Fibroblast of skin of abdomen (primary cell): ENCODE results near the gene GYS1.

Experiments used
- DNase-seq: peaks from one replicate; pipeline ENCODE4 v3.0.0-alpha.2; 2013

The GYS1 gene

GRCh38 chr19:48988286-48988685, 4.8 kb downstream of the GYS1 start:
- no peak for DNase-seq

DNA sequence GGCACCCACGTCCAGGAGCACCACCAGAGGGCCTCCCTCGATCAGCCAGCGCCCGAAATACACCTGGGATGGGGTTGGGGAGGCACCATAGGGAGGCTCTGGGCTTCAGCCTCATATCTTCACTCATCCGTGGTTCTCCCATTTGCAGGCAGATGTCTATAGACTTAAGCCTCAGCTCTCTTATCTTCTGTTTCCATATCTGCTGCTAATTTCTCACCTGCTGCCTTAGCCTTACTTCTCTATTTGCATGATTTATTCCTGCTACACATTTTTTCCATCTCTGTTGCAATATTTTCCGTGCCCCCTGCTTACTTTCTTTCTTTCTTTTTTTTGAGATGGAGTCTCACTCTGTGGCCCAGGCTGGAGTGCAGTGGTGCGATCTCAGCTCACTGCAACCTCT, 5.8 kb downstream of the GYS1 start:
- DNase-seq: no peak

- DNase-seq: no peak
Observed at GRCh38 chr19:48986211-48986610, 6.9 kb downstream of the GYS1 start.

- no peak for DNase-seq
Observed at GRCh38 chr19:48985711-48986110, 7.4 kb downstream of the GYS1 start.

- no peak for DNase-seq
Observed at GRCh38 chr19:48982280-48982679, 10.8 kb downstream of the GYS1 start.

DNA sequence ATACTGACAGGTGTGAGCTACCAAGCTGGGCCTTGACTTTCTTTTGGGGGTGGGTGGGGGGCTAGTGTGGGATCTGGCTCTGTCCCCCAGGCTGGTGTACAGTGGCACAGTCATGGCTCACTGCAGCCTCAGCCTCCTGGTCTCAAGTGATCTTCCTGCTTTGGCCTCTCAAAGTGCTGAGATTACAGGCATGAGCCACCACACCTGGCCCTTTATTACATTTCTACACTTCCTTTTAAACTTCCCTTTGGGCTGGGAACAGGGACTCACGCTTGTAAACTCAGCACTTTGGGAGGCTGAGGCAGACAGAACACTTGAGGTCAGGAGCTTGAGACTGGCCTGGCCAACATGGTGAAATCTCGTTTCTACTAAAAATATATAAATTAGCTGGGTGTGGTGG, 16.0 kb downstream of the GYS1 start:
- no peak for DNase-seq

- no peak for DNase-seq
Observed at GRCh38 chr19:48975947-48976847, 16.9 kb downstream of the GYS1 start.

DNA sequence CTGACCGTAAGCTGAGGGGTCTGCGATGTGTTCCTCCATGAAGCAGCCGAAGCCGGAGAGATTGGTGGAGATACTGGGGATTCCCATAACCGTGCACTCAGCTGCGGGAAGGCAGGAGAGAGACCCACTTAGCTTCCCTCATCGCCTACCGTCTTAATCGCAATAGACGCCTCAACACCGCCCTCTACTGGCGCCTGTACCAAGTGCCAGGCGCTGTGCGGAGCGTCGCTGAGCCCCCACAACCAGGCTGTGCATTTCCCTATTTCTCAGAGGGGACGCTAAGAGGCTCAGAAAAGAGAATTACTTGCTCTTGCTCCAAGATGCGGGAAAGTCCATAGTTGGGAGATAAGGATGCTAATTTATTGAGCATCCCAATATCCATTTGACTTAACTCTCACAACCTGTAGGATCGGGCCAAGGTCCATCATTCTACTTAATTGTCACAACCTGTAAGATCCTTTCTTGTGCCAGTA, 22.1 kb downstream of the GYS1 start:
- peak; percentile 72 for DNase-seq

DNA sequence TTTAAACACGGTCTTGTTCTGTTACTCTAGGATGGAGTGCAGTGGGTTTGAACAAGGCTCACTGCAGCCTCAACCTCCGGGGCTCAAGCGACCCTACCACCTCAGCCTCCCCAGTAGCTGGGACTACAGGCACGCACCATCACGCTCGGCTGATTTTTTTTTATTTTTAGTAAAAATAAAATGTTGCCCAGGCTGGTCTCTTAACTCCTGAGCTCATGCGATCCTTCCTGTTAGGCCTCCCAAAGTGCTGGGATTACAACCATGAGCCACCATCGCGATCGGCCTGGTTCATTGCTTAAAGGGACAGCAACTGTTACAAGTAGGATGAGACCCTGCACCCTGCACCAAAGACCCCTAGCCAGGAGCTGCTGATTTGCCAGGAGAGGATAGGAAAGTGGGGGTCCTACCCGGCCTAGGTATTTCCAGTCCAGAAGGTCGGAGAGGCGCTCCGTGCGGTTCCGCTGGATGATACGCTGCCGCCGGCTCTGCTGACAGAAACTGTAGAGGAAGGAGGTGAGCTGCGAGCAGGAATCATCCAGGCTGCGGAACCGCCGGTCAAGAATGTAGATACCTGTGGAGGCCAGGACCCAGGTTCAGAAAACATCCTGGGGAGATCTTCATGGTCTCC, 22.9 kb downstream of the GYS1 start:
- no peak for DNase-seq

DNA sequence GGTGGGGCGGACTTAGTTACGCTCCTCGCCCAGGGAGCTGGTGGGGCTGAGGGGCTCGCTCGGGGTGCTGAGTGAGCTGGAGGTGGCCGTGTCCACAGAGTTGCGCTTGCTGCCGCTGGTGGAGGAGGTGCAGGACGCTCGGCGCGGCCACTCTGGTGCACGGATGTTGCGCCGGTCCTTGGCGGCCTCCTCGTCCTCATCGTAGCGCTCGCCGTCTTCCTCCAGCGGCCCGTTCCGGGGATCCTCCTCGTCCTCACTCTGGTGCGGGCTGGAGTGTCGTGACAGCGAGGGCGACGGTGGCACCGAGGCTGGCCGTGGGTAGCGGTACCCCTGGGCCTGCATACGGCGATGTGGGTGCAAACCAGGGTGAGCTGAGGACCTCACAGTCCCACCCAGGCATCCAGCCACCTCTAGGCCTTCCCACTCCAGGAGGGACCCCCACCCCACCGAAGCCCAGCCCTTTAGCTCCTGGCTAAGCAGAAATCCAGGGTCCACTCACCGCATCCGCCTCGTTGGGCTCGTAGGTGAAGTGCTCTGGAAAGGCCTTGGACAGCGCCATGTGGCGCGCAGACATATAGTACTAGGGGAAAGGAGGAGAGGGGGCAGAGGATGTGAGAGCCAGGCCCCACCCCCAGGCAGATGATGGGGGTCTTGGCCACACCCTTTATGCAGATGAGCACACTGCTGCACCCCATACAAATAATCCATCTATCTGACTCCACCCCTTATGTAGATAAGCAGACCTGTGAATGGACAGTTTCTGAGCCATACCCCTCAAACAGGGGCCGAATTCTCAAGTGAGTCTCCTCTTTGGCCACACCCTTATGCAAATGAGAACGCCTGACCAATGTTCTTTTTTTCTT, 23.6 kb downstream of the GYS1 start:
- DNase-seq: no peak

GRCh38 chr19:48968813-48969218, 24.3 kb downstream of the GYS1 start:
- DNase-seq: no peak

GRCh38 chr19:48968179-48968661, 24.9 kb downstream of the GYS1 start:
- peak; percentile 36 for DNase-seq

DNA sequence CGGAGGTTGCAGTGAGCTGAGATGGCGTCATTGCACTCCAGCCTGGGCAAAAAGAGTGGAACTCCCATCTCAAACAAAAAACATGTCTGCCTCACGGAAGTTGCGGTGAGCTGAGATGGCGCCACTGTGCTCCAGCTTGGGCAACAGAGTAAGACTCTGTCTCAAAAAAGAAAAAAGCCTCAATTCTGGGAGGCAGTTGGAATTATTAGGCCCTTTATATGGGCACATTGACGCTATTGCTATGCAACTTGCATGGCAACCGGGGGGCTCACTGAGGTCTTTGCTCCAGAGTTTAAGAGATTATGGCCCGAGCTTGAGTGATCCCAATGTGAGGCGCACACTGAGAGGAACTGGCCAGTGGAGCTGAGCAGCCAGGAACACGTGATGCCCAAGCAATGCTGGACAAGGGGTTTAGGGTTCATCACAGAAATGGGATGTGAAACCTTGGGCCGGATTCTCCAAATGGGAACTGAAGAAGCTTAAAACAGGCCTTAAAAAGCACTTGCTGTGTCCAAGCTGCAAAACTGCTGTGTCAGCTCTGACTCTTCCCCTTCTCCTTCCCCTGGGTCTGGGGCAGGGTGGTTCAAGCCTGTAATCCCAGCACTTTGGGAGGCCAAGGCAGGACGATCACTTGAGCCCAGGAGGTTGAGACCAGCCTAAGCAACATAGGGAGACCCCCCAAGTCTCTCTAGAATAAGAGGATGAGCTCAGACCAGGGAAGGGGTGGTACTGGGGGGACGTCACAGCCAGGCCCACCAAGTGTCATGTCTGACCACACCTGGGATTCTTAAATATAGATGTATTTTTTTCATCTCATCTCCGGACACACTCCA, 25.5 kb downstream of the GYS1 start:
- DNase-seq: peak; percentile 35

DNA sequence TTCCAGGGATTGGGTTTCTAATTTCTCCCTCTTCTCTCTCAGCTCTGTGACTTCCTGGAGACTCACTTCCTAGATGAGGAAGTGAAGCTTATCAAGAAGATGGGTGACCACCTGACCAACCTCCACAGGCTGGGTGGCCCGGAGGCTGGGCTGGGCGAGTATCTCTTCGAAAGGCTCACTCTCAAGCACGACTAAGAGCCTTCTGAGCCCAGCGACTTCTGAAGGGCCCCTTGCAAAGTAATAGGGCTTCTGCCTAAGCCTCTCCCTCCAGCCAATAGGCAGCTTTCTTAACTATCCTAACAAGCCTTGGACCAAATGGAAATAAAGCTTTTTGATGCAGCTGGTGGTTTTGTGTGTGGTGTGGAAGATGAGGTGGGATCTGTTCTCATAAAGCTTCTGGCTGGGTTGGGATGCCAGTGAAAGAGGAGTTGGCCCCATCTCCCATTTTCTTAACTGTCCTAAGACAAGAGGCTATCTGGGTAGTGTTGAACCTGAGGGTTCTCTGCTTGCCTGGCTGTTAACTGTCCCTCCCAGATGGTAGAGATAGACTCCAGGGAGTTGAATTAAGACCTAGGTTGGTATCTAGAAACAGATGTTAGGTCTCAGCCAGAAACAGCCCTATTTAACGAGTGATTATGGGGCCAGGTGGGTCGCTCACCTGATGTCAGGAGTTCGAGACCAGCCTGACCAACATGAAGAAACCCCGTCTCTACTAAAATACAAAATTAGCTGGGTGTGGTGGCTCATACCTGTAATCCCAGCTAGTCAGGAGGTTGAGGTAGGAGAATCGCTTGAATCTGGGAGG, 26.4 kb downstream of the GYS1 start:
- DNase-seq: no peak

DNA sequence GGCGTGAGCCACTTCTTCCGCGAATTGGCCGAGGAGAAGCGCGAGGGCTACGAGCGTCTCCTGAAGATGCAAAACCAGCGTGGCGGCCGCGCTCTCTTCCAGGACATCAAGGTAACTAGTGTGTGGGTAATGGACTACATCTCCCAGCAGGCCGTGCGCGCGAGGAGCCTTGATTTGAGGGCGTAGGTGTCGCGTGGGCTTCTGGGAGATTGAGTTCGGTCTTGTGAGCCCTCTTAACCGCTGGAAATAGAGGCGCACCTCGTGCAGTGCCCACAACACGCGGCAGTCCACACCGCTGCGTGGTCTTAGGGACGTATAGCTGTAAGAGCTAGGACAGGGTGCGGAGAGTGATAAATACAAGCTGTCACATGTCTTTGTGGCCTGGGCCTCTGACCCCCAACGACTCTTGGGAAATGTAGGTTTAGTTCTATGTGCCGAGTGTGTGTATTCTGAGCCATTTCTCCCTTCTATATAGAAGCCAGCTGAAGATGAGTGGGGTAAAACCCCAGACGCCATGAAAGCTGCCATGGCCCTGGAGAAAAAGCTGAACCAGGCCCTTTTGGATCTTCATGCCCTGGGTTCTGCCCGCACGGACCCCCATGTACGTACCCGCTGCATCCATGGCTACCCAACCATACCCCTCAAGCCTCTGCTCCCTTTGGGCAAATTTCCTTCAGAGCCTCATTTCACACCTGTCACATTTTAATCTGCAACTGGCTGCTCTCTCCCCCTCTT, 27.1 kb downstream of the GYS1 start:
- DNase-seq: peak; percentile 76

GRCh38 chr19:48965040-48965805, 27.9 kb downstream of the GYS1 start, which contains the start of gene FTL:
TSS of gene FTL (plus strand) at chr19:48965309. CDS start at chr19:48965508, 199 bp downstream.
- peak; percentile 97 for DNase-seq

DNA sequence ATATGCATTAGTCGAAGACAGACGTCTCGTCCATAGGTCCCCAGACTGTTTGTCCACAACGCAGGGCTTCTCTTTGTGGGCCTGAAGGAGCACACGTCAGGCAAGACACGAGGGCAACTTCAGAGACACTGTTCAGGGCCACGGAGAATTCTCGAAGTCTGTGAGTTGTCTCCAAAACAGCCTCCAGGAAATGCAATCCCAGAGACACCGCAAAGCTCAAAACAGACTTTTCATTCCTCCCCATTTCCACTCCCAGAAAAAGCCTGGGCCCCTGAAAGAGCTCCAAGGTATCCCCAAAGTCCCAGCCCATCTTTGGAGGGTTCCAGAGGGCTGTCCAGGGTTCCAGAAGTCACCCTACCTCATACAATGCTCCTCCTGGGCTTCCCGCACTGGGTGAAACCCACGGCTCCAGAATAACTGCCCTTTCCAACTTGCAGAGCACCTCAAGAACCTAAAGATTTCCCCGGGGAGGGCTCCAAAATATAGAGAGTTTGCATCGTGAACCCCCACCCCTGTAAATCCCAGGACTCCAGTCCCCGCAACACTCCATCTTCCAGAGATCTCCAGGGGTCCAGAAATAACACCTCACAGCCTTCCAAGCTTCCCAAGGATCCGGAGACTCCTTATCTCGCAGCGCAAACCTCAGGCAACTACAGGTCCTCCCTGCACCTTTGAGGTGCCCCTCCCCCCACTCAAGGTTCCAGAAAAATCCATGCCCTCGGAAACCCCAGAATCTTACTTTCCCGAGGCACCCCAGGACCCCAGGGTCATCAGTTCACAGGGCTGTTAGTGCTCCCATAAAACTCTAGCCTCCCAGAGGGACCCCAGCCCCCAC, 28.7 kb downstream of the GYS1 start:
- peak; percentile 69 for DNase-seq
